HG02798 (cell line): ENCODE results near the gene RAB30.
"Not testable (repeated sequence)": the region's sequence is repeated elsewhere in the genome, so short reads cannot be mapped to it uniquely, and the experiment has no call there.

ENCODE experiments used
- ATAC-seq: cut with Tn5 transposase; IDR thresholded peaks from one replicate; pipeline ENCODE4 v1.9.1; 2021; ENCODE audit warnings: mild to moderate bottlenecking; ENCODE audit not compliant: unreplicated experiment, poor library complexity

Gene RAB30

DNA sequence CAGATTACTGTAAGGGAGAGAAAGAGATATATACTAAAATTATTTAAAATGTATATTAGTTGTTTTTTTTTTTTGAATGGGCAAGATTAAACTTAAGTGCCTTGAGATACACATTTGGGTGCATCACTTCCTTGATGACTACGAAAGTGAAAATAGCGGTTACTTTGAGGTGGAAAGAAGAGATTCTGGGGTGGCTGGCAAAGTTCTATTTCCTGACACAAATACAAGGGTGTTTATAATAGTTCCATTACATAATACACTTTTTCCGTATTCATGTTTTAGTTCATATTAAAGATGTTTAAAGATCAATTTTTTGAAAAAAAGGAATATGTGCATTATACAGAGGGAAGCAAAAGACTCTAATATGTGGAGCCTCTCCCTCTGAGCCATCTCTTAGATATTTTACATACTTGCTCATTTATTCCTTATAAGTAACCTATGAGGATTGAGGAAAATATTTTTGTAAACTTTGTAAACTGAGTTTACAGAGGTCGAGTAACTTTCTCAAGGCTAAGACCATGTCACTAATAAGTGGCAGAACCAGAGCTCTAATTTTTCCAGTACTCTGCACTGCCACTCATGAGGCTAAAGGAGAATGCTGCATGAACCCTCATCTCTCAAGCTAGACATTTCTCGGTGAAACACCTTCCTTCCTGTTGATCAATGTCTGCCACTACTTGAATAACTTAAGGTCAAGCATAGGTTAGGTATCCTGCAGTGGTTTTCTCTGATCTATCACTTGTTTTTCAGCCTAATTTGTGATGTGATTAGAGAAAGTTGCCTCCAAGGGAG, 111.5 kb downstream of the RAB30 start:
- peak; percentile 94 for ATAC-seq

- not testable (repeated sequence) for ATAC-seq
These were observed 115.8 kb downstream of the RAB30 start for GRCh38 chr11:82955736-82956453.

- not testable (repeated sequence) for ATAC-seq
These were observed 121.2 kb downstream of the RAB30 start for GRCh38 chr11:82950502-82950901.

DNA sequence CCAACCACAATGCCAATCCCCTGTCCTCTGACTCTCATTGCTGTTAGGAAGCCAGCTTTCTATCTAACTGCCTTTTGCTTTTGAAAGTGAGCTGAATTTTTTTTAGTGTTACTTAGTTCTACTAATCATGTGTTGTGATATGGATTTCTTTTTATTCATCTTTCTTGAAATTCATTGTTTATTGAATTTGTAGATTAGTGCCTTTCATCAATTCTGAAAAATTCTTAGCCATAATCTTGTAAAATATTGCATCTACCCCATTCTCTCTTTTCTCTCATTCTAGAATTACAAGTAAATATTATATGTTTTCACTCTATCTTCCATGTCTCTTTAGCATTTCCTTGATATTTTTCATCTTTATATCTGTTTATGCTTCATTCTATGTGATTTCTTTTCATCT, 122.3 kb downstream of the RAB30 start:
- no peak for ATAC-seq

DNA sequence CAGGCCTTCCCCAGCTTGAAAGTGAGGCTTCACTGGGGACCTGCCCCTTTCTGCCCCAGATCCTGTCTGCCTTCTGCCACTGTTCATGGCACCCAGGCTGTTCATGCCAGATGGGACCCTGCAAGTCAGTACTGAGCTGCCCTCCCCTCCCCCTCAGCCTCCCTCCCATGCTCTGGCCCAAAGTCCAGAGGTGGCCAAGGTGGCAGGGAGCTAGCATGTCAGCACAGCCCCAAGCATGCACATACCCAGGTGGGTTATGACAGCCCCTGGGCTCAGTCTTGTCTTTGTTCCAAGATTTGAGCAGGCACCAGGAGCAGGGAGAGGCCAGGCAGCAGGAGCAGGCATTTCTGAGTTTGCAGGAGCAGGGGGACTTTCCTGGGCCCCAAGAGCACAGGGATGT, 126.0 kb downstream of the RAB30 start:
- ATAC-seq, result no peak

DNA sequence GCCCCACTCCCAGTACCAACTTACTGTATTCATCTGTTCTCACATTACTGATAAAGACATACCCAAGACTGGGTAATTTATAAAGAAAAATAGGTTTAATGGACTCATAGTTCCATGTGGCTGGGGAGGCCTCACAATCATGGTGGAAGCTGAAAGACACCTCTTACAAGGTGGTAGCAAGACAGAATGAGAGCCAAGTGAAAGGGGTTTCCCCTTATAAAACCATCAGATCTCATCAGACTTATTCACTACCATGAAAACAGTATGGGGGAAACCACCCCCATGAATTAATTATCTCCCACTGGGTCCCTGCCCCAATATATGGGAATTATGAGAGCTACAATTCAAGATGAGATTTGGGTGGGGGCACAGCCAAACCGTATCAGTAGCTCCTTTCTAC, 126.7 kb downstream of the RAB30 start:
- not testable (repeated sequence) for ATAC-seq

GRCh38 chr11:82944198-82944597, 127.5 kb downstream of the RAB30 start:
- no peak for ATAC-seq

DNA sequence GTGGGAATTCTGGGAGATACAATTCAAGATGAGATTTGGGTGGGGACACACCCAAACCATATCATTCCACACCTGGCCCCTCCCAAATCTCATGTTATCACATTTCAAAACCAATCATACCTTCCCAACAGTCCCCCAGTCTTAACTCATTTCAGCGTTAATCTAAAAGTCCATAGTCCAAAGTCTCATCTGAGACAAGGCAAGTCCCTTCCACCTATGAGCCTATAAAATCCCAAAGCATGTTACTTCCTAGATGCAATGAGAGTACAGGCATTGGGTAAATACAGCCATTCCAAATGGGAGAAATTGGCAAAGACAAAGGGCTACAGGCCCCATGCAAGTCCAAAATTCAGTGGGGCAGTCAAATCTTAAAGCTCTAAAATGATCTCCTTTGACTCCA, 128.3 kb downstream of the RAB30 start:
- ATAC-seq, result not testable (repeated sequence)

GRCh38 chr11:82942376-82942775, 129.3 kb downstream of the RAB30 start:
- ATAC-seq, result no peak

DNA sequence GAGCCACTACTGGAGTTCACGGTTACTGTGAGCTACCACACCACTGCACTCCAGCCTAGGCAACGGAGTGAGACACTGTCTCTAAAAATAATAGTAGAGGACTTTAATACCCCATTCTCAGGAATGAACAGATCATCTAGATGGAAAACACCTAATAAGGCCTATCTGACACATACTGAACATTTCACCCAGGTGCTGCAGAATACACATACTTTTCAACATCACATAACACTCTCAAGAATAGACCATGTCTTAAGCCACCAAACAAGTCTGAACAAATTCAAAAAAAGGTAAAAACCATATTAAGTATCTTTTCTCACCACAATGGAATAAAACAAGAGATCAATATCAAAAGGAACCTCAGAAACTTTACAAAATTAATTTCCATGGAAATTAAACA, 132.2 kb downstream of the RAB30 start:
- ATAC-seq, result no peak

DNA sequence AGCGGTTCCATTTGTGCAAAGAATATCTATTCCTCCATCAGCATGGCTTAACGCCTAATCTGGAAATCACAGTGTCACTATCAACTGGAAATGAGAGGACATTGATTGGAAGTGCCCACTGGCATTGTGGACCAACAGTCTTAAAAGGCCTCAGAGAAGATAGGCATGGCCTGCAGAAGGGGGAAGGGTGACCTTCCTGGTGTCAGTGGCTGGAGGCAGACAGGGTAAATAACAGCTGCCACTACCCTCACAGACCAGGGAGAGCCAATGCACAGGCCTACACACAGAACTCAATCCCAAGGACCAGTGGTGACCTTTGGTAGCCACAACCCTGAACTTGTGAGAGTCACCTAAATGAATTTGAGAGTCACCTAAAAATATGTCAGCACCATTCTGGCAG, 134.1 kb downstream of the RAB30 start:
- no peak for ATAC-seq

- ATAC-seq, result no peak
These were observed 135.4 kb downstream of the RAB30 start for GRCh38 chr11:82936261-82936660.

DNA sequence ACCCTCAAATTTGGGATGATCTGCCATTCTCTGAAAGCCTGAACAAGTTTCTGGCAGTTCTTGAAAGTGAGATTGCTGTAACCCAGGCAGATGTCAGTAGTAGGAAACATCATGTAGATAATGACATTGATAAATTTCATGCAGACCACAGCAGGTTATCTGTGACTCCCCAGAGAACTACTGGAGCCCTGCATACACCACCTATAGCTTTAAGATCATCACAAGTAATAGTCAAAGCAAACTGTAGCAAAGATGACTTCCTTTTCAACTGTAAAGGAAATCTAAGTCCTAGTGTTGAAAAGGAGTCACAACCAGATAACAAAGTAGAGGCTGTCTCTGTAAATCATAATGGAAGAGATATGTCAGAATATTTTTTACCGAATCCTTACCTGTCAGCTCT, 139.1 kb downstream of the RAB30 start:
- ATAC-seq, result no peak

GRCh38 chr11:82930734-82931133, 141.0 kb downstream of the RAB30 start:
- ATAC-seq, result no peak

GRCh38 chr11:82930229-82930628, 141.5 kb downstream of the RAB30 start:
- ATAC-seq, result peak; percentile 56

DNA sequence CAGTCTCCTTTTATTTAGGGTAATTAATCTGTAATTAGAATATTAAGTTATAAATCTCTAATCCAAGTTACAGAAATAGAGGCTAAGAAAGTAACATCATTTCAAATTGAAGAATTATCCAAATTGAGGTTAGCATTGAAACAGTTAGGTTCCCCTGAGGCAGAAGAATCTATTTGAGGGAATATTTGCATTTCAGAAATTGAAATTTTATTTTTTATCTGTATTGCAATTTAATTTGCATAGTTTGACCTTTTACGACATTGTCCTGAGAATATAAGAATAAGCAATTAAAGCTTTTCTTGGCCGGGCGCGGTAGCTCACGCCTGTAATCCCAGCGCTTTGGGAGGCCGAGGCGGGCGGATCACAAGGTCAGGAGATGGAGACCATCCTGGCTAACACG, 142.6 kb downstream of the RAB30 start:
- ATAC-seq, result no peak

- peak; percentile 81 for ATAC-seq
These were observed 144.3 kb downstream of the RAB30 start for GRCh38 chr11:82927264-82927880.

GRCh38 chr11:82924522-82925224, 147.0 kb downstream of the RAB30 start:
- no peak for ATAC-seq
